K562 treated with DMSO at 1 percent for 12 hours (cell line): ENCODE results near the gene ZNF319. TPM values are rescaled to one million over a fixed set of nuclear protein-coding genes. Genes with fewer than 3 reads are reported as not detected.

Experiments used
- total RNA-seq: library from RNA; unstranded; fragments of 300-600 nt; gene quantifications from 2 replicates; pipeline ENCODE4 v1.2.3, GENCODE V29; 2022; ENCODE audit not compliant: insufficient read depth

Gene ZNF319
- total RNA-seq: 3.2 and 9.1 TPM in 2 replicates

GRCh38 chr16:57999971-58000705 is at the start of gene ZNF319:
Gene ZNF319 (minus strand): TSS chr16:58000672. CDS start chr16:57998265, 2,407 bp downstream.

DNA sequence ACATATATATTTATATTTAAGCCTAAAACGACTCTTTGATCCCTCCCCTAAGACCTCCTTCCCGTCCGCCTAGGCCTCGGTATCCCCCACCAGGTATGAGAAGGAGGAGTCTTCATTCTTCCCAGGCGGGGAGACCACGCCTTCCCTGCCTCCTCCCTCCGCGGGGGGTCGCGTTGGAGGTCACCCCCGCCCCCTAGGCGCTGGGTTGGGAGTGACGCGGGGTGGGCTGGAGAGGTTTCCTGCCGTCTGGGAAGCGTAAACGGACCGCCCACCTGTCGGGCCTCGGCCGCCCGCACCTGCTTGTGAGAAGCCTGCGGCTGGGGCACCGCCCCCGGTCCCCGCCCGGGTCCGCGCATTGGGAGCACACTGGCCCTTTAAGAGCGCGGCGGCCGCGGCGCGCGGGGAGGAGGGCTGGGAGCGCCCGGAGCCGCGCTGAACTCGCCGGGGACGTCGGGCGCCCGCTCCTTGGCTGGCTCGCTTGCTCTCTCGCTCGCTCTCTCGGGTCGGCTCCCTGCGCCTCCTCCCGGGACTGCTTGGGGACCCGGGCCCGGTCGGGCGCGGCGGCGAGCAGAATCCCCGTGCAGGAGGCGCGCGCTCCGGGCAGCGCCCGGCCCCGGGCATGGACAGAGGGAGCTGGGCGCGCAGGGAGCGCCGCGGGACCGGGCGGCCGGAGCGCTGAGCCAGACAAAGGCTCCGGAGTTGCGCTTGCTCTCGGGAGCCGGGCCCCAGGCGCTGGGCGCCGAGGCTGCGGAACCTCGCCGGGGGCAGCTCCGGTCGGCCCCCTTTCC is 25.1 kb upstream of the ZNF319 start, which contains the start of gene MMP15:
Gene MMP15 (plus strand): TSS at position 404 of the 788 bp plus-strand sequence. CDS start 597 bp downstream, outside the sequence.

GRCh38 chr16:58000706-58001676 is 519 bp upstream of the ZNF319 start, which contains the start of gene USB1:
Gene USB1 (plus strand): TSS chr16:58001407. CDS start chr16:58001484, 77 bp downstream.

DNA sequence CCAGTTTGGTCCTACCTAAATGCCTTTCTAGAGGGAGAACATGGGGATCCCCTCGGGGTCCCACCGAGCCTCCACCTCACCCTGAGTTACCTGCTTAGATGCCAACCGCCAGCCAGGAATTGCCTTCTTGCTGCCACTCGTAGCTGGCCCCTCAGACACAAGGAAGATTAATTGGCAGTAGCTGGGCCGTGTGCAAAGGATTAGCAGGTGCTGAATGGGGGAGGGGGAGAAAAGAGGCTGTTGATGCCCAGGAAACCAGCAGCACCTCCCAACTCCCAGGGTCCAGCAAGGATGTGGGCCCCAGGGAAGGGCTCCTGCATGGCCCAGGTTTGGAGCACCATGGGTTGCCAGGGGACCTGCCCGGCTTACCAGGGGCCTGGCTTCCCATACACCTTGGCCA is 29.5 kb downstream of the ZNF319 start, which contains the start of gene CNGB1:
Gene CNGB1 (minus strand): TSS at position 159 of the 400 bp plus-strand sequence. CDS start 3,842 bp downstream, outside the sequence.

Other genes with a start within 250 kb of the ZNF319 start
- 61.0 and 64.2 TPM in 2 replicates for gene KIFC3, start 198.2 kb downstream of the ZNF319 start, total RNA-seq
- not detected in 2 replicates for gene CNGB1, start 29.5 kb downstream of the ZNF319 start, total RNA-seq
- 38.9 and 78.4 TPM in 2 replicates for gene USB1, start 735 bp upstream of the ZNF319 start, total RNA-seq
- 7.1 and 11.9 TPM in 2 replicates for gene MMP15, start 25.1 kb upstream of the ZNF319 start, total RNA-seq
- gene CFAP20, start 128.7 kb upstream of the ZNF319 start, total RNA-seq: 49.9 and 72.7 TPM in 2 replicates
- 82.4 and 124 TPM in 2 replicates for gene CSNK2A2, start 197.4 kb upstream of the ZNF319 start, total RNA-seq